Measurements from ENCODE around the gene GHDC.
"Not testable (repeated sequence)": the region's sequence is repeated elsewhere in the genome, so short reads cannot be mapped to it uniquely, and the experiment has no call there.

GHDC gene

GRCh38 chr17:42155614-42156045 is 38.7 kb downstream of the GHDC start:
- no peak for DNase-seq (ENCODE audit: low read depth in 2 of 2)

DNA sequence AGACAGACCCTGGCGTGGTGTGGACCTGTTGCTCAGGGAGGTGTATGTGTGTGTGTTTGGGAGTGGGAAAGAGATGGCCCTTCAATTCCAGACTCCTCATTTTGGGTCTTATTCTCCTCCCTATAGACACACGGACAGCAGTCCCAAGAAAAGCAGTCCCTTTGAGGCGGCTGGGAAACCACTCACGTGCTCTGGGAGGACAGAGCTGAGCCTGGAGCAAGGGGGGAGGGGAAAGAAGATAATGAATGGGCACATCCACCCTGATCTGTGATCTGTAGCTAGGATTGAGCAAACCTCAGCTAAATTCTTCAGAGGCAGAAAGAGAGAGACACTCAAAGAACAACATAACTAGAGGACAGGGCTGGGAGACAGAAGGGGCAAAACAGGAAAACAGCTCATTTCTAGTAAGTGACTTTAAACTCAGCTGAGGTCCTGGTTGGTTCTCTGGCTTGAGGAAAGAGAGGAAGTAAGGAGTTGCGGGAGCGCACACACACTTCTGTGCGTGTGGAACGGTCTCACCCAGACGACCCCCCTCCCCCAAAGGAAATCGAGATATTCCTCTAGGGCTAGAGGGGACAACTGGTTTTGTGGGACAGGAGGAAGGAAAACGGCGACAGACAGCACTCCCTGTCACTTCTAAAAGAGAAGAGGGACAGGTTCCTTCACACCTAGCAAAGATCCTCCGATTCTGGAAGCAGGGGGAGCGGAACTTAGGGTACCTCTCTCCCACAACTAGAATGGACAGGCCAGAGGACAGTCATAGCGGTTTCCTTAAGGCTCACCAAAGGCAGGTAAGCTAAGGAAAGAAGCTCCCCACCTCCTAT is 40.2 kb downstream of the GHDC start:
- no peak for DNase-seq (ENCODE audit: low read depth in 2 of 2)

GRCh38 chr17:42146911-42147607 is 47.2 kb downstream of the GHDC start:
- no peak for DNase-seq (ENCODE audit: low read depth in 2 of 2)

GRCh38 chr17:42143138-42143537 is 51.2 kb downstream of the GHDC start:
- not testable (repeated sequence) for DNase-seq (ENCODE audit: low read depth in 2 of 2)

GRCh38 chr17:42142371-42142896 is 51.9 kb downstream of the GHDC start:
- DNase-seq (ENCODE audit: low read depth in 2 of 2) = no peak

DNA sequence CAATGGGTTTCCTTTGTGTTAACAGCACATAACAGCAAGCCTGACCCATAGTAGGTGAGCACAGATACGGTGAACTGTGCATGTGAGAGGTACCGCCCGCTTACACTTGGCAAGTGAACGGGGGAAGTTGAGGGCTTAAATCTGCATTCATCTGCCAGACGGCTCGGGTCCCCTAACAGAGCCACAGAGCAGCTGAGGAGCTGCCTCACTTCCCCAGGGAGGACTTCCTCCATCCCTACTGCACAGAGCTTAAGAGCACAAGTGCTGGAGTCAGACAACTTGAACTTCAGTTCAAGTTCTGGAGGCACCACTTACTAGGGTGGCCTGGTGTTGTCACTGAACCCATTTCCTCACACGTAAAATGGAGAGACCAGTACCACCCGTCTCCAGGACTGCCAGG is 52.9 kb downstream of the GHDC start:
- no peak for DNase-seq (ENCODE audit: low read depth in 2 of 2)

- not testable (repeated sequence) for DNase-seq (ENCODE audit: low read depth in 2 of 2)
These were observed 53.6 kb downstream of the GHDC start for GRCh38 chr17:42140690-42141089.

Data from stimulated activated CD4-positive, alpha-beta T cell treated with anti-CD3 and anti-CD28 coated beads, Interleukin-4, amount 100 ng/mL, for 48 hours (primary cell).